Skeletal muscle tissue (tissue), 4 donors: ENCODE results near the gene SUPT5H. TPM values are rescaled to one million over a fixed set of nuclear protein-coding genes. Genes with fewer than 3 reads are reported as not detected.

Experiments used
- H3K27ac ChIP-seq: one replicate; pipeline ENCODE4 v1.7.0; 2013; ENCODE audit warnings: mild to moderate bottlenecking, low read depth, low read length, inconsistent platforms
- H3K27me3 ChIP-seq, 3 donors: one replicate each; pipeline ENCODE4 v1.7.0; 2013; ENCODE audit warnings: low read length in 3 of 3; ENCODE audit not compliant: control insufficient read depth in 3 of 3, insufficient read depth in 3 of 3
- H3K36me3 ChIP-seq, 3 donors: one replicate each; pipeline ENCODE4 v1.7.0; 2013; ENCODE audit warnings: low read length in 3 of 3; ENCODE audit not compliant: control insufficient read depth in 3 of 3, insufficient read depth in 3 of 3
- H3K4me1 ChIP-seq, 3 donors: one replicate each; pipeline ENCODE4 v1.7.0; 2013; ENCODE audit warnings: low read length in 3 of 3, mild to moderate bottlenecking in 3 of 3; ENCODE audit not compliant: control insufficient read depth in 3 of 3, insufficient read depth in 3 of 3
- H3K4me3 ChIP-seq, 3 donors: one replicate each; pipeline ENCODE4 v1.7.0; 2013; ENCODE audit warnings: low read length in 3 of 3
- H3K9ac ChIP-seq, 3 donors: one replicate each; pipeline ENCODE4 v1.7.0; 2013; ENCODE audit warnings: low read length in 3 of 3, mild to moderate bottlenecking in 3 of 3, moderate library complexity in 2 of 3, low read depth in 1 of 3
- H3K9me3 ChIP-seq, 3 donors: one replicate each; pipeline ENCODE4 v1.7.0; 2013; ENCODE audit warnings: low read length in 3 of 3; ENCODE audit not compliant: control insufficient read depth in 3 of 3
- total RNA-seq: library from RNA; depleted of rRNA; stranded (reverse); fragments of >200 nt; gene quantifications from one replicate; pipeline ENCODE4 v1.2.3, GENCODE V29; 2014
- donor health status: Osteomylitis.

SUPT5H gene
- total RNA-seq, 1 donor from 2014 or later, result 40.7 TPM

DNA sequence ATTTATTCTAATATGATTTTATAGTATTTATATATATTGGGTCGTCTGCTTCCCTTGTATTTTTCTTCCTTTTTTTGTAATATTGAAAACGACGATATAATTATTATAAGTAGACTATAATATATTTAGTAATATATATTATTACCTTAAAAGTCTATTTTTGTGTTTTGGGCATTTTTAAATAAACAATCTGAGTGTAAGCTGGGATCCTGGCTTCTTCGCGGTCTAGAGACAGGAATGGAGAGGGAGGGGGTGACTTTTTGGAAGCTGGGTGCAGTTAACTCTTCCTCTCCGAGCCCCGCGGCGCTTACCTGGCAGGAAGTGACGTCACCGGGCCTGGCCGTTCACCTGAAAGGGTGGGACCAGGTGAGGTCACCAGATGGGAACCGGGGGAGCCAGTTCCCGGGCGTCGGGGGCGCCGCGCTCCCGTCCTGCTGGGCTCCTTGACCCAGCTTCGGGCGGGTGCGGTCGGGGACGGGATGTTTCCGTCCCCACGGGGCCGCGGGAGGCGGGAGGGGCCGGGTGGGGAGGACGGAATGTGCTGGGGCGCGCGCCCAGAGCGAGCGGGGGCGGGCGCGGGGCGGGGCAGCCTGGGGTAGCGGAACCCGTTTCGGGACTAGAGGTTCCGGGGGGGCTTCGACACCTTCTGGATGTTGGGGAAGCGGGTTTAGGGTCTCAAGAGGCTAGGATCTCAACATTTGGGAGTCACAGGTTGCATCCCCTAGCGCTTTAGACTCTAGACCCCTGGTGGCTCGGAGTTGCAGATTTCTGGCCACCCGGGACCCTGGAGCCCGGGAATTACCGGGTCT, 36.0 kb upstream of the SUPT5H start:
- H3K4me3 ChIP-seq, result peak overlapping the region; percentile 92 to 94 (median 94)
- no peaks in the 10 kb centered on the region for H3K9me3 ChIP-seq
- H3K27ac ChIP-seq, result peak overlapping the region; percentile 100
- peaks cover 38 to 52% (median 46%) of the 10 kb centered on the region in 3 donors for H3K4me1 ChIP-seq
- no peaks in the 10 kb centered on the region for H3K27me3 ChIP-seq
- peak overlapping the region; percentile 94 to 99 (median 97) for H3K9ac ChIP-seq
- H3K36me3 ChIP-seq, result peaks cover 11 to 13% (median 13%) of the 10 kb centered on the region in 3 donors

DNA sequence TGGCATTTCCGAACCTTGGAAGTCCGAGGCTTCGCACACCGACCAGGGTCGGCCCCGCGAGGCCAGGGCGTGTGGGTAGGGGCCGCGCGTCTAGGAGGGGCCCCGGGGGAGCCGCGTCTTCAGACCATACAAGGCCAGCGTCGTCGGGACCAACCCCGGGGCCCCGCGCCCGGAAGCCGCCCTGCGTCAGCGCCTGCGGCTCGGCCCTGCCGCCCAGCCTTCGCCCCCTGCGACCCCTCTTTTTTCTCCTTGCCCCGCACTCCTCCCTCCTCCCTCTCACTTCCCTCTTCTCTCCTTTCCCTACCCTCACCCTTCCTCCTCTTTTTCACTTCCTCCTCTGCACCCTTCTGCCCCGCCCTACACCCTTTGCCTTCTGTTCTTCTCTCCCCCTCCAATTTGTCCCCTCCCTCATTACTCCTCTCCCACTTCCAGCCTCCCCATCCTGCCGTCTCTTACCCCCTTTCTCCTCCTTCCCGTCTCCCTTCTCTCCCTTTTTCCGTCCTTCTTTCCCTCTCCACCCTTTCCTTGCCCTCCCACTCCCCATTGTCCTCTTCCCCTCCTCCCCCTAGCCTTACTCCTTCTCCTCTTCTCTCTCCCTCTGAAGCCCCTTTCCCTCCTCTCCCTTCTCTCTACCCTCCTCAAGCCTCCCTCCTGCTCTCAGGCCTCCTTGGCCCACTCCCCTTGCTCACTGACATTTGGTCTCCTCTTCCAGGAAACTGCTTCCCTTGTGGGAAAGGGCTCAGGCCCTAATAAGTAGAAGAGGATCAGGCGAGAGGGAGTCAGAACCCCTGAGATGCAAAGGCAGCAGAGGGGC, 35.2 kb upstream of the SUPT5H start:
- Histone ChIP-seq H3K4me1 (peaks cover 38 to 60% (median 55%) of the 10 kb centered on the region in 3 donors), H3K27ac (peak overlapping the region; percentile 99), H3K36me3 (peaks cover 11 to 13% (median 13%) of the 10 kb centered on the region in 3 donors), H3K9ac (peak overlapping the region; percentile 94 to 99 (median 97)), H3K4me3 (peak overlapping the region; percentile 87 to 94 (median 92)), H3K27me3 (no peaks in the 10 kb centered on the region), H3K9me3 (no peaks in the 10 kb centered on the region)

- Histone ChIP-seq H3K9me3 (no peaks in the 10 kb centered on the region), H3K4me3 (peak overlapping the region; percentile 87 to 94 (median 92)), H3K4me1 (peaks cover 34 to 64% (median 59%) of the 10 kb centered on the region in 3 donors), H3K27me3 (no peaks in the 10 kb centered on the region), H3K36me3 (peaks cover 11 to 13% (median 13%) of the 10 kb centered on the region in 3 donors), H3K9ac (peak overlapping the region; percentile 94 to 99 (median 97)), H3K27ac (peak overlapping the region; percentile 99)
Observed at GRCh38 chr19:39410831-39411080, 34.6 kb upstream of the SUPT5H start.

DNA sequence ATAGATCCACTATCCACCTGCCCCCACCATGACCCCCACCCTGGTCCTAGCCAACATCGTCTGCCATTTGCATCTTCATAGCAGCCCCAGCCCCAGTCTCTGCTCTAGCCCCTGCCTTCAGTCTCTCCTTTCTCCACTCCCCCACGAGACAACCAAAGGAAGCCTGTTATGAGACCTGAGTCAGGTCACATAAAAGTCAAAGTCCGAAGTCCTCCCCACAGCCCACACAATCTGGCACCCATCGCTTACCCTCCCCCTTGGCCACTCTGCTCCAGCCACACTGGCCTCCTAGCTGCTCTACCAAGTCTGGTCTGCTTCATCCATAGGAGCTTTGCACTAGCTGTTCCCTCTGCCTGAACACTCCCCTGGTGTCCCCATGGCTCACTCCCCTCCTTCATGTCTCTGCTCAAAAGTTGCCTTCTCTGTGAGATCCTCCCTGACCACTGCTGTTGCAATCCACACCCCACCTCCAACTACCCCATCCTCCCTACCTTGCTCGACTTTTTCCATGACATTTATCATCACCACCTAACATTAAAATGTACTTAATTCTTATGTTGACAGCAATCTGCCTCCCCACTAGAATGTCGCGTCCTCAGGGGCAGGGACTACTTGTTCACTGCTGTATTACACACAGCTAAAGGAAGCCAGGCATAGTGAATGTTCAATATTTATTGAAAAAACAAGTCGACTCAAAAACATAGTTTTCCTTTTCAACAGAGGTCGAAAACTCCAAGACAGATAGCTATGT, 34.1 kb upstream of the SUPT5H start:
- H3K4me3 ChIP-seq, result peak overlapping the region; percentile 44 to 92 (median 87)
- peaks cover 30 to 64% (median 59%) of the 10 kb centered on the region in 3 donors for H3K4me1 ChIP-seq
- H3K9me3 ChIP-seq, result no peaks in the 10 kb centered on the region
- peak overlapping the region; percentile 94 to 99 (median 97) for H3K9ac ChIP-seq
- H3K27ac ChIP-seq, result peak overlapping the region; percentile 99
- H3K27me3 ChIP-seq, result no peaks in the 10 kb centered on the region
- H3K36me3 ChIP-seq, result peaks cover 11 to 13% (median 13%) of the 10 kb centered on the region in 3 donors

DNA sequence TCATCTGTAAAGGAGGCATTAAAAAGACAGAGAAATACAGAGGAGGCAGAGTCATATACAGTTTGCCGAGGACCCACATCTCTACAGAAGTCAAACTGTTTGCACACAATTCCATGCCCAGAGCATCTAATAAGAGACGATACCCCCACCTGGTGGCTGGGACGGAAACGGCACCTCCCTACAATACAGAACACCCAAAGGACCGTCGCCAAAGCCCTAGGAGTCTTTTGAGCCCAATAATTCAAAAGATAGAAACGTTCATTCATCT, 33.6 kb upstream of the SUPT5H start:
- Histone ChIP-seq H3K9ac (peak overlapping the region; percentile 54 to 99 (median 94)), H3K36me3 (peaks cover 11 to 13% (median 13%) of the 10 kb centered on the region in 3 donors), H3K4me3 (peak overlapping the region; percentile 44 to 92 (median 87)), H3K9me3 (no peaks in the 10 kb centered on the region), H3K4me1 (peaks cover 30 to 64% (median 60%) of the 10 kb centered on the region in 3 donors), H3K27me3 (no peaks in the 10 kb centered on the region), H3K27ac (peak overlapping the region; percentile 99)

DNA sequence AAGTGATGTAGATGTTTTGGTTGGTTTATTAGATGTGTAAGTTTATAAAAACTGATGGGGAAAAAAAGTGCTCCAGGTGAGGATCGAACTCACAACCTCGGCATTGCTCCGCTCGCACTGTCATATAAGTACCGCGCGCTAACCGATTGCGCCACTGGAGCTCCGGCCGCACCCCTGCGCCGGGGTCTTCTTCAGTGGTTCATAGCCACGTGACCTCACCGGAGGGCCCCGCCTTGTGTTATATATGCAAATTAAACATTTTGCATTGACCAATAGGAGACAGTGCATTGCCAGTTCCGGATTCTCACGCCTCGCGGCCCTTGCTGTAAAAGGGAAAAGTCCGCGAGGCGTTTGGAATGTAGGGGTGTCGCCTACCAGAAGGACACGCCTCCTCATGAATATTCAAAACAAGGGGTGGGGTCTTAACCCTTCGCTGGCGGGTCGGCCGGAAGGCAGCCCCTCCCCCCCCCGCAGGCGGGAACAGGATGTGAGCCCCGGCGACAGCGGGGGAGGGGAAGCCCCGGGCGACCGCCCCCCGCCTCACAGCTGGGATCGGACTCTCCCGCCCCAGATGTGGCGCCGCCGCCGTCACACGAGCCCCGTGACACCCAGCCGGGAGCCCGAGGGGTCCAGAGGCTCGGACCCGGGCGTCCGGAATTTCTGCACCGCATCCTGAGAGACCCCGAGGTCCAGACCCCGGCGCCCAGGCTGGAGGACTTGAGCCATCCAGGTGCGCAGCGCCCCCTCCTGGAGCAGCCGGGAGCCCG, 33.1 kb upstream of the SUPT5H start, which contains the start of gene PLEKHG2:
Gene PLEKHG2 (plus strand): TSS at position 570 of the 767 bp plus-strand sequence. CDS start 1,418 bp downstream, outside the sequence.
- Histone ChIP-seq H3K4me1 (peaks cover 30 to 64% (median 62%) of the 10 kb centered on the region in 3 donors), H3K27me3 (no peaks in the 10 kb centered on the region), H3K36me3 (peaks cover 11 to 13% (median 13%) of the 10 kb centered on the region in 3 donors), H3K4me3 (peak within 1 kb of the TSS; percentile 81 to 92 (median 87)), H3K9ac (peak within 1 kb of the TSS; percentile 76 to 99 (median 94)), H3K9me3 (no peaks in the 10 kb centered on the region), H3K27ac (peak within 1 kb of the TSS; percentile 99)

GRCh38 chr19:39412867-39413271, 32.5 kb upstream of the SUPT5H start:
- H3K27ac ChIP-seq, result peak overlapping the region; percentile 99
- peaks cover 29 to 61% (median 58%) of the 10 kb centered on the region in 3 donors for H3K4me1 ChIP-seq
- H3K27me3 ChIP-seq, result no peaks in the 10 kb centered on the region
- peaks cover 9 to 10% (median 10%) of the 10 kb centered on the region in 3 donors for H3K36me3 ChIP-seq
- H3K9me3 ChIP-seq, result no peaks in the 10 kb centered on the region
- peak overlapping the region; percentile 76 to 99 (median 81) for H3K9ac ChIP-seq
- H3K4me3 ChIP-seq, result peak overlapping the region; percentile 80 to 83 (median 81)

DNA sequence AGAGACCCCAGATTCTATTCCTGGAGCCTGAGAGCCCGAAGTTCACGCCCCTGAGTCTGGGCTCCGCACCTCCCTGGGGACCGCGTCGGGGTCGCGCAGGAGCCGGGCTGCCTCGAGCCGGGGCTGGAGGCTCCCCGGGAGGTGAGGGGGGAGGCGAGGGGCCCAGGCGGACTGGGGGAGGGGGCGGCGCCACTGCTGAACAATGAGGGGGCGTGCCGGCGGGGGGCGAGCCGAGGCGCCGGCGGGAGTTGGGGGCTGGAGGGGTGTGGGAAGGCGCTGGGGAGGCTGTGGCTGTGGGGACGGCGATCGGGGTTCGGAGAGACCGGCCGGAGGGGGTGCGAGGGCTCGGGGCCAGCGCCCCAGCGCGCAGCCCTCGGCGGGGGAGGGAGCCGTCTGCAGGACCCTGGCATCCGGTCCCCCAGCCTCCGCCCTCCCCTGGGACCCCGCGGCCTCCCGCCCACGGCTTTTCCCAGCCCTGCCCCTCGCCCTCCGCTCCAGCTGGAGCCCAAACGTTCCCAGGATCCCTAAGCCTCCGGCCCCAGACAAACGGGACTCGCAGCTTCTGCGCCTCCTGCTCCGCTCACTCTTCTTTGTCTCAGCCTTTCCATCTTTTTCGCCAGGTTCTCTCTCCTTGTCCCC, 32.0 kb upstream of the SUPT5H start:
- Histone ChIP-seq H3K36me3 (peaks cover 4 to 6% (median 5%) of the 10 kb centered on the region in 3 donors), H3K27me3 (no peaks in the 10 kb centered on the region), H3K9me3 (no peaks in the 10 kb centered on the region), H3K4me1 (peaks cover 26 to 56% (median 53%) of the 10 kb centered on the region in 3 donors), H3K27ac (peak overlapping the region; percentile 99), H3K9ac (peak overlapping the region; percentile 76 to 99 (median 81)), H3K4me3 (peak overlapping the region; percentile 80 to 83 (median 81))
